Thoracic aorta (tissue), 2 donors: ENCODE measurements around the gene CLCN2. TPM values are rescaled to one million over a fixed set of nuclear protein-coding genes. Genes with fewer than 3 reads are reported as not detected.

ENCODE experiments used
- ATAC-seq: fragments of 150-250 bp; one replicate; pipeline ENCODE4 v1.8.0; 2017; ENCODE audit warnings: low read depth; ENCODE audit not compliant: insufficient number of reproducible peaks, low FRiP score
- DNase-seq: peaks from one replicate; pipeline ENCODE4 v3.0.0-alpha.2; 2020; ENCODE audit warnings: low spot score
- H3K27ac ChIP-seq, 2 donors: fragments of 200-600 bp; sonication (generic); 1 replicate in 1 of 2; 2 replicates in 1 of 2; pipeline ENCODE4 v1.5.1; 2016; ENCODE audit warnings: mild to moderate bottlenecking in 2 of 2, moderate library complexity in 2 of 2
- H3K27me3 ChIP-seq: fragments of 200-600 bp; sonication (generic); replicated peaks from 2 replicates; pipeline ENCODE4 v1.6.0; 2016; ENCODE audit warnings: mild to moderate bottlenecking; ENCODE audit not compliant: insufficient read depth
- H3K36me3 ChIP-seq: fragments of 200-600 bp; sonication (generic); one replicate; pipeline ENCODE4 v1.5.1; 2016
- H3K4me1 ChIP-seq, 2 donors: fragments of 200-600 bp; sonication (generic); 1 replicate in 1 of 2; 2 replicates in 1 of 2; pipeline versions ENCODE4 v1.5.1 to v1.6.0; 2016; ENCODE audit warnings: low read depth in 2 of 2, mild to moderate bottlenecking in 1 of 2; ENCODE audit not compliant: control insufficient read depth in 1 of 2
- H3K4me3 ChIP-seq: fragments of 200-600 bp; sonication (generic); 2 replicates; pipeline ENCODE4 v1.5.1; 2016; ENCODE audit warnings: mild to moderate bottlenecking
- H3K9me3 ChIP-seq: fragments of 200-600 bp; sonication (generic); 2 replicates; pipeline ENCODE4 v1.5.1; 2016
- total RNA-seq, 2 donors: library from RNA; depleted of rRNA; stranded (reverse); fragments of >200 nt; gene quantifications; one replicate each; pipeline versions ENCODE4 v1.1.0 to v1.2.3, GENCODE V29; 2016
- TF ChIP-seq, protein P1 (sequence below): fragments of 200-600 bp; sonication (generic); IDR thresholded peaks from one replicate; pipeline ENCODE4 v1.5.1; 2019; ENCODE audit warnings: antibody characterized with exemption

CLCN2 gene
- total RNA-seq, 2 donors from 2014 or later, result 4.3 to 8.0 TPM

DNA sequence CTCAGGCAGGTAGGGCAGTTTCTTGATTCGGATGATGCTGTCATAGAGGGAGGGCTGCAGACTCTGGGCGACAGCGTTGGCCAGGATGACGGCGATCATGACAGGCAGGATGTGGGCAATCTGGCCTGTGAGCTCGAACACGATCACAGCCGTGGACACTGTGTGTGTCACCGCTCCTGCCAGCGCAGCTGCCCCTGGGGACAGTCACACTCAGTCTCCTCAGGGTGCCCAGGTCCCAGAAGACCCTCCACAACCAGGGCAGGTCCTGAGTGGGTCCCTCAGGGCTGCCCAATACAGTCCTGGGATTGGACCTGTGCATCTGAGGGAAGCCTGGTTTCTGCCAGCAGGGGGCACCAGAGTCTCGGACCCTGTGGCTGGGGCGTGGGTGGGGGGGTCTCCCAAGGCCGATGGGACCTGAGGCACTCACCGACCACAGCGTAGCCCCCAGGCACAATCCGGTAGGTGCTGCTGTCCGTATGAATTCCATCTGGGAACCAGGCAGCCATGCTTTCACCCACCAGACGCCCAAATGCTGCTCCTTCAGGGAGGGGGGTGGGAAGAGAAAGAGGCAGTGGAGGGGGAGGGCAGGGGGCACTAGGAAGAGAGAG lies 7.2 kb downstream of the CLCN2 start:
- Histone ChIP-seq H3K36me3 (peaks cover 11% of the 10 kb centered on the region), H3K4me3 (no peak overlapping the region), H3K27me3 (no peaks in the 10 kb centered on the region), H3K4me1 (no peaks in the 10 kb centered on the region), H3K27ac (no peak overlapping the region), H3K9me3 (no peaks in the 10 kb centered on the region)
- ATAC-seq (no peak), DNase-seq (no peak)
- TF ChIP-seq, protein P1, sequence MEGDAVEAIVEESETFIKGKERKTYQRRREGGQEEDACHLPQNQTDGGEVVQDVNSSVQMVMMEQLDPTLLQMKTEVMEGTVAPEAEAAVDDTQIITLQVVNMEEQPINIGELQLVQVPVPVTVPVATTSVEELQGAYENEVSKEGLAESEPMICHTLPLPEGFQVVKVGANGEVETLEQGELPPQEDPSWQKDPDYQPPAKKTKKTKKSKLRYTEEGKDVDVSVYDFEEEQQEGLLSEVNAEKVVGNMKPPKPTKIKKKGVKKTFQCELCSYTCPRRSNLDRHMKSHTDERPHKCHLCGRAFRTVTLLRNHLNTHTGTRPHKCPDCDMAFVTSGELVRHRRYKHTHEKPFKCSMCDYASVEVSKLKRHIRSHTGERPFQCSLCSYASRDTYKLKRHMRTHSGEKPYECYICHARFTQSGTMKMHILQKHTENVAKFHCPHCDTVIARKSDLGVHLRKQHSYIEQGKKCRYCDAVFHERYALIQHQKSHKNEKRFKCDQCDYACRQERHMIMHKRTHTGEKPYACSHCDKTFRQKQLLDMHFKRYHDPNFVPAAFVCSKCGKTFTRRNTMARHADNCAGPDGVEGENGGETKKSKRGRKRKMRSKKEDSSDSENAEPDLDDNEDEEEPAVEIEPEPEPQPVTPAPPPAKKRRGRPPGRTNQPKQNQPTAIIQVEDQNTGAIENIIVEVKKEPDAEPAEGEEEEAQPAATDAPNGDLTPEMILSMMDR, result peak; percentile 75

DNA sequence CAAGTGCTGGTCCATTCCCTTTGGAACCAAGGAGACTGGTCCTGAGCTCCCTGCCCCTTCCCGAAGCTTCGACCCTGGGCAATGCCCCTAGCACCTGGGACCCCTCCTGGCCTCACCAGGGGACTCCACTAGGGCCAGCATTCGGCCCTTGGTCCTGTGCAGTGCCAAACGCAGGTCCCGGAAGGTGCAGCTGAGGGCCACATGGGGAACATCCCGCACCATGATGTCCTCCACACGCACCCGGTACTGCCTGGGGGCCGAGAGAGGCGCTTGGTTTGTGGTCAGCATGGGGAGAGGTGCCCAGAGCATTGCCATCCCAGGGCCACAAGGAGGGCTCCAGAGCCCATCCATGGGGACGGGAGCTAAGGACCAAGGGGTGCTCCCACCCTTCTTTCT lies 7.9 kb downstream of the CLCN2 start:
- no peaks in the 10 kb centered on the region for H3K9me3 ChIP-seq
- H3K27ac ChIP-seq, result no peak overlapping the region
- ATAC-seq (no peak), DNase-seq (no peak)
- TF ChIP-seq, protein P1, result no peak
- no peaks in the 10 kb centered on the region for H3K27me3 ChIP-seq
- no peak overlapping the region for H3K4me3 ChIP-seq
- H3K4me1 ChIP-seq, result no peaks in the 10 kb centered on the region
- H3K36me3 ChIP-seq, result peaks cover 11% of the 10 kb centered on the region

DNA sequence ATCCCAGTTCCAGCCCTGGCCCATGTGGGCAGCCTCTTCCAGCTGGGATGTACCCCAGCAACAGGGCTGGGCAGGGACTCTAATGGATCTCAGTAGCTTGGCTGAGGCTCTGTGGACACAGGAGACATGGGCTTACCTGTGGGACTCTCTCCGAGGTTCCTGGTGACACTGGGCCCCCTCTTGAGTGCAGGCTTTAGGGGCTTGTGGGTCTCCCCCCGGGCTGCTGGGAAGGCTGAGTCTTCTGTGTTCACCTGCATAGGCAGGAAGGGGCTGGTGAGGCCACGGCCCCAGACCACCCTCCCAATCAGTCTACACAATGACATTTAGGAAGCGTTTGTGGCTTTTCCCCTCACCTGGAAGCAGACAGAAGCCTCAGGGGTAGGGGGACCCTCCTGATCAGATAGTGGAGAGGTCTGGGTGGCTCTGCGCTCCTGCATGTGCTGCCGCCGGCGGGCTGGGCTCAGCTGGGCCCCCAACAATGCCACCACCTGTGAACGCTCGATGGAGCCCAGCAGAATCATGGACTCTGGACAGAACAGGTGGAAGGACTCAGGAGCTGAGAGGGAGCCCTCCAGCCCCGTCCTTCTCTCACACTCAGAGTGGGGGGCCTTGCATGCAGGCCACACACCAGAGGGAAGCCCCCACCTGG lies 8.4 kb downstream of the CLCN2 start:
- H3K27ac ChIP-seq, result no peak overlapping the region

DNA sequence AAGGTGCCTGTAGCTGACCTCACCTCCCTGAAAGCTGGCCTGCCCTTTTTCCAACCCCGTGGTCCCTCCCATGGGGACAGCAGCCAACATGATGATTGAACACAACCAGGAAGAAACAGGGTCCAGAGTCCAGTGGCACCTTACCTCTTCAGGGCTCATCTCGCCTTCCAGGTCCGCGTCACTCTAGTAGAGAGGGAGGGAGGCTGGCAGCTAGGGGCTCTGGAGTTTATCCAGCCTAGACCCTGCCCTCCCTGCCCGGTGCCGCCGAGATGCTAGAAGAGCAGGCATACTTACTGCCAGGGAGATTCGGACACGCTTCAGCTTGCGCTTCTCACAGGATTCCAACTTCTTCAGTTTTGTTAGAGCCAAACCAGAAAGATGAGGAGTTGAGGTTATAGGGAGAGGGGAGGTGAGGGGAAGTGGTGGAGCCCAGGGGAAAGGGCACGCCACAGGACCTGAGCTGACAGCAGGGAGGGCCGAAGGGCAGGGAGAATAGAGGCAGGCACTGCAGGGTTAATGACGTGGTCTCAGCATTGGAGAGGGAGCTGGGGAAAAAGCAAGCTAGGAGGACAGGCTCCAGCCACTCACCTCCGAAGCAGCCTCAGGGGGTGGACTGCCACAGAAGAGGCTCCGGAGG lies 9.1 kb downstream of the CLCN2 start:
- Histone ChIP-seq H3K36me3 (peaks cover 4% of the 10 kb centered on the region), H3K9me3 (no peaks in the 10 kb centered on the region), H3K4me3 (no peak overlapping the region), H3K4me1 (no peaks in the 10 kb centered on the region), H3K27ac (no peak overlapping the region), H3K27me3 (no peaks in the 10 kb centered on the region)
- no peak for ATAC-seq
- DNase-seq, result no peak
- TF ChIP-seq, protein P1, result no peak

More for the DNA sequence above, 8.4 kb downstream of the CLCN2 start:
- TF ChIP-seq, protein P1, result no peak
- Histone ChIP-seq H3K36me3 (peaks cover 11% of the 10 kb centered on the region), H3K4me3 (no peak overlapping the region), H3K4me1 (no peaks in the 10 kb centered on the region), H3K27me3 (no peaks in the 10 kb centered on the region), H3K9me3 (no peaks in the 10 kb centered on the region)
- ATAC-seq, result no peak
- no peak for DNase-seq

DNA sequence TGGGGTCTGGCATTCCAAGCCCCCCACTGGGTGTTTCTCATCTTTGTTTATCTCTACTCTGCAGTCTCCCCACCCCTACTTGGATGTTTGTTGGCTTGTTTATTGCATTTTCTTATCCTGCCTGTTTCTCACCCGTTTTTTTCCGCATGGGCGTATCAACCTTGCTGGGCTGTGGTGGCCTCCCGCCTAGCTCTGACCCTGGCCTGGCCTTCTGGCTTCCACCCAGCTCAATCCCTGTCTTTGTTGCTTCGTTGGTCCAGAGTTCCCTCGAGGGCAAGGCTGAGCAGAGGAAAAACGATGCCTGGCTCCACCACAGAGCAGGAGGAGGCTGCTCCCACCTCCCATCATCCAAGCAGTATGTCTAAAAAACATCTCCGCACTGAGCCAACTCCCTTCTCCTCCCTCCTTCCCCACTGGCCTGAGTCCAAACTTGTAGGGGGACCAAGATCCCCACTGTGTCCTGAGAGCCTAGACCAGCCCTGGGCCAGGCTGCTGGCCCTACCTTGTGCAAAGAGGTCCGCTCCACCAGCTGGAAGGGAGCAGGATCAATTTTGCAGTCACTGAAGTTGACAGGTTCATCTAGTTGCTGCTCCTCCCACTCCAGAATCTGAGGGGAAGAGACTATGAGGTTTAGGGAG lies 9.8 kb downstream of the CLCN2 start:
- ATAC-seq (no peak), DNase-seq (no peak)
- TF ChIP-seq, protein P1, result no peak
- H3K4me1 ChIP-seq, result no peaks in the 10 kb centered on the region
- no peak overlapping the region for H3K27ac ChIP-seq
- H3K9me3 ChIP-seq, result no peaks in the 10 kb centered on the region
- H3K4me3 ChIP-seq, result no peak overlapping the region
- no peaks in the 10 kb centered on the region for H3K27me3 ChIP-seq
- no peaks in the 10 kb centered on the region for H3K36me3 ChIP-seq
